T-helper 9 cell (primary cell): ENCODE results near the gene HTRA3.

Experiments used
- DNase-seq: peaks from one replicate; pipeline ENCODE4 v3.0.0-alpha.2; 2020

HTRA3 gene

DNA sequence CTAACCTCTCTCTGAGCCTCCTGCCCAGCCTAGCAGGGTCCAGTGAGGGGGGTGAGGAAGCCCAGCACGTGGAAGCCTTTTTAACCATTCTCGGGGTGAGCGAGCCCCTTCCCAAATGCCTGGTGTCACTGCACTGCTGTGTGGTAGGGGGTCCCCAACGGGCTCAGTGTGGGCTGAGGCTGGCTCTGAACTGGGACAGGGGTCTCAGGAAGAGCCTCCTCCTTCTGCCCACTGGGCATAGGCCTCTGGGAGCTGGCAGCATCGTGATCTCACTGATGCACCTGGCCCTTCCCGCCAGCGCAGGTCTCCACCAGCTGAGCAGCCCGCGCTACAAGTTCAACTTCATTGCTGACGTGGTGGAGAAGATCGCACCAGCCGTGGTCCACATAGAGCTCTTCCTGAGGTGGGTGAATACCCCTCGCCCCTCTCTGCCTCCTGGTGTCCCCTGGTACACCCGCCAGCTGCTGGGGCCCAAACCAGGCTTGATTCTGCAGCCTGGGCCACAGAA lies 12.6 kb downstream of the HTRA3 start:
- no peak for DNase-seq

DNA sequence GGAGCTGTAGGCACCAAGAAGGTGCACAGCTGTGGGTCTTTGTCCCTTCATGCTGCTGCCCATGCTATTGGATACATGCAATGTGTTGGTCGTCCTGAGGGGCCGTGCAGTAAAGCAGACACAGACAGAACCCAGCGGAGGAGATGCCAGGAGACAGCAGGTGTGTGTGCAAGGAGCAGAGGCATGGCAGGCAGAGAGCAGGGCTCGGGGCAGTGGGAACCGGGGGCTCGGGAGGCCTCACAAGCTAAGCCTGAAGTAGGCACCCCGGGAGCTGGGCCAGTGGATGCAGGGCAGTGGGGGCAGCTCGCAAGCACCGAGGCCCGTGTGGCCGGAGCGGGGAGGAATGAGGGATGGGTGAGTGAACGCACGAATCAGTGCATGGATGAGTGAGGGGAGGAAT lies 13.2 kb downstream of the HTRA3 start:
- no peak for DNase-seq

- no peak for DNase-seq
Measured at GRCh38 chr4:8283161-8283560, 13.6 kb downstream of the HTRA3 start.

GRCh38 chr4:8283631-8284121 lies 14.1 kb downstream of the HTRA3 start:
- DNase-seq = no peak

GRCh38 chr4:8284391-8284790 lies 14.8 kb downstream of the HTRA3 start:
- DNase-seq = no peak

GRCh38 chr4:8285143-8285975 lies 15.8 kb downstream of the HTRA3 start:
- no peak for DNase-seq

DNA sequence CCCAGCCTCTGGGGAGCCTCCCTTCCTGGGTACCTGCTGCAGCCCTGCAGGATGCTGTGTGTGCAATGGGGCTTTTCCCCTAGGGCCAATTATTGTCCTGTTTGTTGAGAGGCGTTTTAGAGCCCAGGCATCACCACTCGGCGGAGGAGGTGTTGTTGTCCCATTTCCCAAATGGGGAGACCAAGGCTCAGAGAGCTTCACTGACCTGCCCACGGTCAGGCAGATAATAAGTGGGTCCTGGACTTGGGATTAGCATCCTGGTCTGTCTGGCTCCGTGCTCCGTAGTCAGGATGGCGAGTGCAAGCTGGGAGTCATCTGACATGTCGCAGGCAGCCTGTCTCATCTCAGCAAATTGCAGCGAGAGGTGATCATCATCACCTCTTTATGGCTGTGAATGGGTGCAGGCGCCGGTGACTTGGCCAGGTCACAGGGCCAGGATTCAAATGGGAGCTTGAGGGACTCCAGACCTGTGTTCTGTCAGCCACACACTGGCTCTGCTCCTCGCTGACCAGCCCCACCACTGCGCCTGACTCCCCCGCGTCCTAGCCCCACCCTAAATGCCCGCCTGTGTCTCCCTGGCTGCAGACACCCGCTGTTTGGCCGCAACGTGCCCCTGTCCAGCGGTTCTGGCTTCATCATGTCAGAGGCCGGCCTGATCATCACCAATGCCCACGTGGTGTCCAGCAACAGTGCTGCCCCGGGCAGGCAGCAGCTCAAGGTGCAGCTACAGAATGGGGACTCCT lies 16.6 kb downstream of the HTRA3 start:
- DNase-seq = no peak

DNA sequence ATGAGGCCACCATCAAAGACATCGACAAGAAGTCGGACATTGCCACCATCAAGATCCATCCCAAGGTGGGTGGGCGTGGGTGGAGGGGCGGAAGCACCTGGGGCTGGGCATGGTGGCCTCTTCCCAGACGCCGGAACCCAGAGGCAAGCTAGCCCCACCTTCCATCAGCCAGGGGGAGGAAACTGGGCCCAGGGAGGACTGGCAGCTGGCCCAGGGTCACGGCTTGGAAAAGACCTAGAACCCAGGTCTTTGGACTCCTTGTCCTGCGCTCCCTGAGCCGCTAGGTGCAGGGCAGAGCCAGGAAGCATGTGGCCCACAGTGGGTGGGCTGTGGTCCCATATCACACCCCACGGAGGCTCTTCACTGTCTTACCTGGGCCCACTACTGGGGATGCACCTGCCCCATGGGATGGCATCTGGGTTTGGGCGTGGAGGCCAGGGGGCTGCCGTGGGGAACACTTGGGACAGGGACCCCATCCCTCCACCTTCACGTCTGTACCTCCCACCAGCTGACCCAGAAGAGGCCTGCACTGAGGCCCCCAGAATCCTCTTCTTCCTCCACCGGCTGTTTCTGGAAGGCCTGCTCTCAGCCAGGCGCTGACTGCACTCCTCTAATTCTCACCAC lies 17.3 kb downstream of the HTRA3 start:
- no peak for DNase-seq

DNA sequence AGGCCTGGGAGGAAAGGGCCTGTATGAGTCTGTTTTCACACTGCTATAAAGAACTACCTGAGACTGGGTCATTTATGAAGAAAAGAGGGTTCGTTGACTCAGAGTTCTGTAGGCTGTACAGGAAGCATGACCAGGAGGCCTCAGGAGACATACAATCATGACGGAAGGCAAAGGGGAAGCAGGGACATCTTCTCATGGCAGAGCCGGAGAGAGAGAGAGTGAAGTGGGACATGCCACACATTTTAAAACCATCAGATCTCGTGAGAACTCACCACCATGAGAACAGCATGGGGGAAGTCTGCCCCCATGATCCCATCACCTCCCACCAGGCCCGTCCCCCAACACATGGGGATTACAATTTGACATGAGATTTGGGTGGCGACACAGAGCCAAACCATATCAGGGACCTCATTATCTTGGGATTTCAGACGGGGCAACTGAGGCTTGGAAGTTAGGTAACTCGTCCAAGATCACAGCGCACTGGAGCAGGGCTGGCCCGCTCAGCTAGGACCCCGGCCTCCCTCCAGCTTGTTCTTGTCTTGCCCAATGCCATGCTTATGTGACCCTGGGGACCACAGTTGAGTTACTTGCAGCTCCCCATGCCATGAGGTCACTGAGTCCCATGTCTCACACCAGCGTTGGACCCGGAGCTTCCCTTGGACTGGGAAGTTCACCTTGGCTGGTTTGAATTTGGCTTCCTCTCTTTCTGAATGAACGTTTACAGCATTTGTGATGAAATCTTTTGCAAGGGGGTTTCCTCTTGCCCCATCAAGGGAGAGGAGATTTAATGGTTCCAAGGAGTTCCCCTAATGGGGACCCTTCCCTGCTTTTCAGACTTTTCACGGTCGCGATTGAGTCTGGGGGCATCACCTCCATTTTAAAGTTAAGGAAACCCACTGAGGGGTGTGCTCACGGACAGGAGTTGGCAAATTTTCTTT lies 18.1 kb downstream of the HTRA3 start:
- DNase-seq = no peak

DNA sequence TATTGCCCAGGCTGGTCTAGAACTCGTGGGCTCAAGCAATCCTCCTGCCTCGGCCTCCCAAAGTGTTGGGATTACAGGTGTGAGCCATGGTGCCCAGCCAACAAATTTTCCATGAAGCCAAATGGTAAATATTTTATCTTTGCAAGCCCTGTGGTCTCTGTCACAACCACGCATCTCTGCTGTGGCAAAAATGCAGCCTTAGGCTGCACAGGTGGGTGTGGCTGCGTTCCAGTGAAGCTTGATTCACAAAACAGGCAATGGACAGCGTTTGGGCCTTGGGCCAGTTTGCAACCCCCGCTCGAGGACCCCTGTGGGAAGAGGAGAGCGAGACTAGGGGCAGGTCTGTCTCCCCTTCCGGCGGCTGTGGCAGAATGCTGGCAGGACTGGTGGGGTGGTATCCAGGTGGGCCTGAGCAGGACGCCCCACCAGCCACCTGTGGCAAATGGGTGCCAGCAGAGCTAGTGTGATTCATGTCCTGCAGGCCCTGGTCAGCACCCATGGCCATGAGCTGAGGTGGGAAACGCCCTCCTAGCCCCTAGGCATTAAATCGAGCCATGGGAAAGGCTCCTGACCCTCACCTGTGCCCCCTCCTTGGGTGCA lies 19.7 kb downstream of the HTRA3 start:
- DNase-seq = no peak

- DNase-seq = no peak
Measured at GRCh38 chr4:8289956-8290700, 20.6 kb downstream of the HTRA3 start.

GRCh38 chr4:8290701-8290970 lies 21.1 kb downstream of the HTRA3 start:
- DNase-seq = no peak

DNA sequence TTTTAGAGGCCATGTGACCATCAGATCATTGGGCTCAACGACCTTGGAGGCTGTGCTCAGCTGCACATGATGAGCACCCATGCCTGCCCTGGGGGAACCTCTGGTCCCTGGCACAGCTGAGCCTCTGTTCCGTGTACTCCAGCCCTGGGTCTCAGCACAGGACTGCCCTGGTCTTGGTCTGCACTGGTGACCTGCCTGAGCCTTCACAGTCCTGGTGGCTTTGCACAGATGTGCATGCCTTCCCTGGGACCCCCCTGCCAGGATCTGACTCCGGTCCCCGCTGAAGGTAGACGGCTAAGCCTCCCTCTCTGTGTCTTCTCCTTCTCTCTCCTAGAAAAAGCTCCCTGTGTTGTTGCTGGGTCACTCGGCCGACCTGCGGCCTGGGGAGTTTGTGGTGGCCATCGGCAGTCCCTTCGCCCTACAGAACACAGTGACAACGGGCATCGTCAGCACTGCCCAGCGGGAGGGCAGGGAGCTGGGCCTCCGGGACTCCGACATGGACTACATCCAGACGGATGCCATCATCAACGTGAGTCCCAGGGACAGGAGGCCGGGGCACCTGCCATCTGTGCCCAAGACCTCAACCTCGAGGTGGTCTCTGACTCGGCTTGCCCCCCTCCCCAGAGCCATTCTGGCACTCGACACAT lies 21.6 kb downstream of the HTRA3 start:
- DNase-seq = no peak

- no peak for DNase-seq
Measured at GRCh38 chr4:8291701-8292477, 22.3 kb downstream of the HTRA3 start.

DNA sequence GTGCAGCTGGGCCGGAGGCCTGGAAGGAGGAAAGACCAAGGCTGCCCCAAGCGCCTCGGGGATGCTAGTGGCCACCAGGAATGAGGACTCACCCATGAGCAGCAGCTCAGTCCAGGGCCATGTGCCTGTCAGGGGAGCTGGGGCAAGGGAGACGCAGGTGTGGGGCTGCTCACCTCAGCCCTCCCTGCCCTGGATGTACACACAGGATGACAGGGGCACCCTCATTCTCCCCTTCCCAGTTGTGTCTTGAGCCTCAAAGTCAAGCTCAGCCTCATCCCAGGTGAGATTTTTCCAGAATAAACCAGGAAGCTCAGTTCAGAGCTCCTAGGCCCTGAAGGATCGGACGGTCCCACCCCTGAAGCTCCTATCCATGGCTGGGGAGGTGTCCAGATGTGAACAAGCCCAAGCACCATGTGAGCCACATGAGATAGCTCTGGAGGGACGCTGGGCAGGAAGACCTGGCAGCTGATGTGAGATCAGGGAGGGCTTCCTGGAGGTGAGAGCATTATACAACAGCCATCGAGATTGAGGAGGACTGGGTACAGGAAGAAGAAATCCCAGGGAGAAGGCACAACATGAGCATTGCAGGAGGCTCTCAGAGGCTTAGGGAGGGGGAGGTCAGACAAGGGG lies 23.0 kb downstream of the HTRA3 start:
- no peak for DNase-seq

- DNase-seq = no peak
Measured at GRCh38 chr4:8293131-8293975, 23.8 kb downstream of the HTRA3 start.

- DNase-seq = no peak
Measured at GRCh38 chr4:8294036-8294435, 24.5 kb downstream of the HTRA3 start.

- no peak for DNase-seq
Measured at GRCh38 chr4:8294775-8295174, 25.2 kb downstream of the HTRA3 start.

DNA sequence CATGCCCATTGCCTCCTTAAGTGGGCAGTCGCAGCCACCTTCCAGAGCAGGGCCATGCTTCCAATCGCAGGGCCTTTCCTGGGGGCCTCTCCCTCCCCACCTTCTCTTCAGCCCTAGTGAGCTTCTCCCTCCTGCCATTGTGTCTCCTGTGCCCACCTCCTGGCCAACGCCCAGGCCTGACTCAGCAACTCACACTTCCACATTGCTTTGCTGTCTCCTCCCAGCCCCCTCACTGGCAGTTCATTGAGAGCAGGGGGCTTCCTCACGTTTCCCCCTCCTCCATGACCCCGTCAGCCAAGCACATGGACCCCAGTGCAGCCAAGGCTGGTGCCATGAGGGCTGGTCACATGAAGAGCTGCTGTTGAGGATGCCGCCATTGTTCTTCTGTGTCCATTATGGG lies 25.9 kb downstream of the HTRA3 start:
- no peak for DNase-seq
